Body of pancreas (tissue), 4 donors: ENCODE data around the gene ENOX2. TPM values are rescaled to one million over a fixed set of nuclear protein-coding genes. Genes with fewer than 3 reads are reported as not detected.

Experiments
- ATAC-seq: fragments of 150-250 bp; one replicate; pipeline ENCODE4 v1.9.1; 2016
- DNase-seq, 4 donors: peaks; one replicate each; pipeline ENCODE4 v3.0.0-alpha.2; 2019
- H3K27ac ChIP-seq, 4 donors: fragments of 200-600 bp; sonication (generic); 1 replicate in 3 of 4; 2 replicates in 1 of 4; pipeline versions ENCODE4 v1.5.1 to v1.6.1; 2016 to 2019; ENCODE audit warnings: mild to moderate bottlenecking in 1 of 4, mixed read lengths in 1 of 4, moderate library complexity in 1 of 4
- H3K27me3 ChIP-seq, 2 donors: fragments of 200-600 bp; sonication (generic); one replicate each; pipeline ENCODE4 v1.6.0; 2016; ENCODE audit warnings: mild to moderate bottlenecking in 1 of 2
- H3K36me3 ChIP-seq, 2 donors: fragments of 200-600 bp; sonication (generic); replicated peaks in 1 of 2; 2 replicates each; pipeline ENCODE4 v1.5.1; 2016; ENCODE audit warnings: low read depth in 2 of 2; ENCODE audit not compliant: insufficient read depth in 1 of 2
- H3K4me1 ChIP-seq: fragments of 200-600 bp; sonication (generic); one replicate; pipeline ENCODE4 v1.6.0; 2016
- H3K4me3 ChIP-seq, 2 donors: fragments of 200-600 bp; sonication (generic); 1 replicate in 1 of 2; 2 replicates in 1 of 2; pipeline ENCODE4 v1.5.1; 2016 to 2019
- H3K9me3 ChIP-seq, 3 donors: fragments of 200-600 bp; sonication (generic); 1 replicate in 2 of 3; 2 replicates in 1 of 3; pipeline ENCODE4 v1.5.1; 2016
- CTCF ChIP-seq, 7 experiments: fragments of 450-650 bp in 4 of 7; fragments of 200-600 bp in 3 of 7; sonication (generic) in 3 of 7; IDR thresholded peaks; one replicate each; pipeline ENCODE4 v1.5.1; 2016 to 2019; ENCODE audit warnings: antibody characterized with exemption in 7 of 7
- POLR2A ChIP-seq, 3 donors: fragments of 450-650 bp; IDR thresholded peaks; one replicate each; pipeline ENCODE4 v1.6.1; 2016; ENCODE audit warnings: antibody characterized with exemption in 3 of 3, mild to moderate bottlenecking in 2 of 3
- WGBS, 2 donors: methylation state at CpG; one replicate each; pipeline ENCODE4 v1.1.5; 2017; 5-methylcytosine and 5-hydroxymethylcytosine counted together
- intact Hi-C: fragments of 100-400 bp; cut with DNase I; formaldehyde crosslinking; loops from one replicate; pipeline ENCODE4 v1.15.1; 2023
- total RNA-seq, 2 donors: library from RNA; depleted of rRNA; stranded (reverse); fragments of >200 nt; gene quantifications; one replicate each; pipeline ENCODE4 v1.1.0, GENCODE V29; 2016

The ENOX2 gene
- total RNA-seq, 2 donors from 2014 or later, result 7.9 to 9.1 TPM

- ATAC-seq (no peak), DNase-seq (no peak)
- H3K4me1 ChIP-seq, result no peaks in the 10 kb centered on the region
- no peak for TF ChIP-seq POLR2A (IDR thresholded peaks at IDR 0.05)
- no peak for TF ChIP-seq CTCF (IDR thresholded peaks at IDR 0.05)
- H3K27ac ChIP-seq, result no peak overlapping the region
- intact Hi-C loops, result no loop called here
- H3K9me3 ChIP-seq, result no peaks in the 10 kb centered on the region
- H3K4me3 ChIP-seq, result no peak overlapping the region
- H3K27me3 ChIP-seq, result no peaks in the 10 kb centered on the region
- no peaks in the 10 kb centered on the region for H3K36me3 ChIP-seq
Measured at GRCh38 chrX:130728208-130728607, 174.8 kb downstream of the ENOX2 start.

GRCh38 chrX:130726661-130727060 lies 176.3 kb downstream of the ENOX2 start:
- TF ChIP-seq POLR2A (IDR thresholded peaks at IDR 0.05), result no peak
- no peak for TF ChIP-seq CTCF (IDR thresholded peaks at IDR 0.05)
- intact Hi-C loops, result no loop called here
- ATAC-seq, result no peak

GRCh38 chrX:130725519-130725918 lies 177.5 kb downstream of the ENOX2 start:
- ATAC-seq, result no peak
- Histone ChIP-seq H3K27me3 (no peaks in the 10 kb centered on the region), H3K4me1 (no peaks in the 10 kb centered on the region), H3K27ac (no peak overlapping the region), H3K4me3 (no peak overlapping the region), H3K36me3 (no peaks in the 10 kb centered on the region), H3K9me3 (no peaks in the 10 kb centered on the region)
- TF ChIP-seq POLR2A (IDR thresholded peaks at IDR 0.05), result no peak
- peak in 1 of 7 experiments; percentile 22 for TF ChIP-seq CTCF (IDR thresholded peaks at IDR 0.05)
- WGBS, 2 donors, result 60 to 67% methylated on average over 1 of the region's 1 CpG
- intact Hi-C loops, result no loop called here
- DNase-seq, result no peak

More at GRCh38 chrX:130726661-130727060, 176.3 kb downstream of the ENOX2 start:
- H3K36me3 ChIP-seq, result no peaks in the 10 kb centered on the region
- no peaks in the 10 kb centered on the region for H3K27me3 ChIP-seq
- no peaks in the 10 kb centered on the region for H3K9me3 ChIP-seq
- WGBS, 2 donors, result 70 to 74% methylated on average over 3 of the region's 3 CpGs
- no peaks in the 10 kb centered on the region for H3K4me1 ChIP-seq
- DNase-seq, result no peak
- no peak overlapping the region for H3K27ac ChIP-seq
- H3K4me3 ChIP-seq, result no peak overlapping the region

- Histone ChIP-seq H3K4me1 (no peaks in the 10 kb centered on the region), H3K9me3 (no peaks in the 10 kb centered on the region), H3K27ac (no peak overlapping the region), H3K27me3 (no peaks in the 10 kb centered on the region), H3K36me3 (no peaks in the 10 kb centered on the region), H3K4me3 (no peak overlapping the region)
- TF ChIP-seq POLR2A (IDR thresholded peaks at IDR 0.05), result no peak
- TF ChIP-seq CTCF (IDR thresholded peaks at IDR 0.05), result no peak
- DNase-seq (no peak), ATAC-seq (no peak)
- 82 to 86% methylated on average over 5 to 6 of the region's 6 CpGs for WGBS, 2 donors
- intact Hi-C loops, result no loop called here
Measured at GRCh38 chrX:130719413-130719812, 183.6 kb downstream of the ENOX2 start.

- no peak for ATAC-seq
- no peaks in the 10 kb centered on the region for H3K27me3 ChIP-seq
- no peak overlapping the region for H3K27ac ChIP-seq
- no peak for DNase-seq
- H3K4me1 ChIP-seq, result no peaks in the 10 kb centered on the region
- H3K36me3 ChIP-seq, result no peaks in the 10 kb centered on the region
- 79 to 91% methylated on average over 4 of the region's 4 CpGs for WGBS, 2 donors
- TF ChIP-seq CTCF (IDR thresholded peaks at IDR 0.05) (no peak), POLR2A (IDR thresholded peaks at IDR 0.05) (no peak)
- no peaks in the 10 kb centered on the region for H3K9me3 ChIP-seq
- intact Hi-C loops, result no loop called here
- H3K4me3 ChIP-seq, result no peak overlapping the region
Measured at GRCh38 chrX:130718137-130718536, 184.9 kb downstream of the ENOX2 start.
